K562 (cell line): ENCODE measurements around the gene KRT34.

Experiments used
- CBX5 ChIP-seq: IDR thresholded peaks from 2 replicates; pipeline ENCODE4 v1.6.1; 2014; ENCODE audit warnings: low read depth, borderline replicate concordance
- MYC ChIP-seq, 2 experiments: fragments of 250-450 bp in 1 of 2; sonication (Bioruptor Pico) in 1 of 2; IDR thresholded peaks; 2 replicates each; pipeline versions ENCODE4 v1.5.1 to v1.6.1; 2012 to 2021; ENCODE audit warnings: low read depth in 2 of 2, borderline replicate concordance in 1 of 2, improper control_type of control experiment in 1 of 2, low read length in 1 of 2, mild to moderate bottlenecking in 1 of 2, moderate library complexity in 1 of 2
- POLR2A ChIP-seq: fragments of 450-650 bp; conservative IDR thresholded peaks from 2 replicates; pipeline ENCODE4 v1.6.1; 2016
- RFX5 ChIP-seq: IDR thresholded peaks from 2 replicates; pipeline ENCODE4 v1.6.1; 2011; ENCODE audit warnings: low read depth, mild to moderate bottlenecking, improper control_type of control experiment, low read length
- ZKSCAN1 ChIP-seq: fragments of 150-350 bp; IDR thresholded peaks from 2 replicates; pipeline ENCODE4 v1.6.1; 2016; ENCODE audit warnings: low read depth, low read length
- TF ChIP-seq, protein P1 (sequence below), 2 experiments: IDR thresholded peaks in 1 of 2; conservative IDR thresholded peaks in 1 of 2; 2 replicates each; pipeline ENCODE4 v1.6.1; 2016; ENCODE audit warnings: low read depth in 2 of 2, mild to moderate bottlenecking in 1 of 2, missing compliant biosample characterization in 1 of 2, missing genetic modification characterization in 1 of 2, moderate library complexity in 1 of 2

DNA sequence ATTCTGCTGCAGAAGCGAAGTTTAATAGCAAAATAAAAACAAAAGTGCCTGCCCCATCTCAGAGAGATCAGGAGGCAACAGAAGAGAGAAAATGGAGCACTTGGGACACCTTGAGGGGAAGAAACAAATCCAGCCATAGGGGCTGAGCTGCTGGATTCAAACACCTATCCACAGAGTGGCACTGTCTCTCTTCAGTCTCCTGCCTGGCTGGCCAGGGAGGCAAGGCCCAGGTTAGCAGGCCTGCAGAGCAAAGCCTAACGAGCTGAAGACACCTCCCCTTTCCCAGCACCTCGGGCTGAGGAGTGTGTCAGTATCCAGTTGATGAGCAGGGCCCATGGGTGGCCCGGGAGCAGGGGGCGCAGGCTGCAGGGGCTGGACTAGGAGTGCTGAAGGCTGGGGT lies 24.1 kb upstream of the KRT34 start:
- TF ChIP-seq ZKSCAN1 (no peak), POLR2A (no peak), RFX5 (no peak), MYC (IDR thresholded peaks at IDR 0.05; ENCODE audit: low read depth, low read length) (no peak), MYC (CRISPR knock-in tag; IDR thresholded peaks at IDR 0.05; ENCODE audit: borderline replicate concordance, low read depth) (no peak), CBX5 (no peak)
- TF ChIP-seq, protein P1, sequence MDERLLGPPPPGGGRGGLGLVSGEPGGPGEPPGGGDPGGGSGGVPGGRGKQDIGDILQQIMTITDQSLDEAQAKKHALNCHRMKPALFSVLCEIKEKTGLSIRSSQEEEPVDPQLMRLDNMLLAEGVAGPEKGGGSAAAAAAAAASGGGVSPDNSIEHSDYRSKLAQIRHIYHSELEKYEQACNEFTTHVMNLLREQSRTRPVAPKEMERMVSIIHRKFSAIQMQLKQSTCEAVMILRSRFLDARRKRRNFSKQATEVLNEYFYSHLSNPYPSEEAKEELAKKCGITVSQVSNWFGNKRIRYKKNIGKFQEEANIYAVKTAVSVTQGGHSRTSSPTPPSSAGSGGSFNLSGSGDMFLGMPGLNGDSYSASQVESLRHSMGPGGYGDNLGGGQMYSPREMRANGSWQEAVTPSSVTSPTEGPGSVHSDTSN (CRISPR knock-in tag; IDR thresholded peaks at IDR 0.05; ENCODE audit: low read depth) = no peak
- TF ChIP-seq, protein P1 (tag; conservative IDR thresholded peaks at IDR 0.05; ENCODE audit: low read depth) = no peak
